Activated B cell treated with CpG ODN at 0.5 μM for 24 hours (primary cell): ENCODE results near the gene CD1C. TPM values are rescaled to one million over a fixed set of nuclear protein-coding genes. Genes with fewer than 3 reads are reported as not detected.

ENCODE experiments used
- ATAC-seq: fragments of 200-7000 bp; cut with Tn5 transposase; one replicate; pipeline ENCODE4 v1.10.0; 2021; ENCODE audit warnings: low read depth, mild to moderate bottlenecking, moderate library complexity
- CTCF ChIA-PET: fragments of 350-600 bp; sonication (Branson Sonifier 250); formaldehyde crosslinking; loops from one replicate; lab custom pipeline; 2021; ENCODE audit warnings: antibody characterized with exemption; lab: Charles Lee
- POLR2A ChIA-PET: fragments of 350-600 bp; sonication (Branson Sonifier 250); formaldehyde crosslinking; loops from one replicate; lab custom pipeline; 2021; ENCODE audit warnings: antibody characterized with exemption; lab: Charles Lee
- DNase-seq: peaks from one replicate; pipeline ENCODE4 v3.0.0; 2022
- H3K27ac Mint-ChIP-seq: one replicate; pipeline ENCODE4 v1.8.0; 2020; ENCODE audit warnings: mixed read lengths
- H3K27me3 Mint-ChIP-seq: one replicate; pipeline ENCODE4 v1.8.0; 2021; ENCODE audit warnings: mixed read lengths
- H3K36me3 Mint-ChIP-seq: one replicate; pipeline ENCODE4 v1.8.0; 2021; ENCODE audit warnings: low read depth, mixed read lengths
- H3K4me1 Mint-ChIP-seq: one replicate; pipeline ENCODE4 v1.8.0; 2021; ENCODE audit warnings: mixed read lengths
- H3K4me3 Mint-ChIP-seq: one replicate; pipeline ENCODE4 v1.8.0; 2020; ENCODE audit warnings: mild to moderate bottlenecking, mixed read lengths
- H3K9me3 Mint-ChIP-seq: one replicate; pipeline ENCODE4 v1.8.0; 2020; ENCODE audit warnings: mixed read lengths
- CTCF ChIP-seq: fragments of 200-600 bp; IDR thresholded peaks from one replicate; pipeline ENCODE4 v1.8.0; 2022; ENCODE audit warnings: antibody characterized with exemption, mild to moderate bottlenecking
- intact Hi-C: fragments of 100-400 bp; cut with micrococcal nuclease; formaldehyde crosslinking; loops from one replicate; pipeline ENCODE4 v1.15.1; 2024
- total RNA-seq: library from RNA; stranded (reverse); gene quantifications from 2 replicates; pipeline ENCODE4 v1.2.3, GENCODE V29; 2022

The CD1C gene
- total RNA-seq, 1 donor from 2014 or later, result 37.3 TPM

GRCh38 chr1:158329300-158329699, 39.6 kb downstream of the CD1C start:
- H3K4me1 Mint-ChIP-seq, result peaks cover 26% of the 10 kb centered on the region
- no peak for DNase-seq
- H3K4me3 Mint-ChIP-seq, result no peak overlapping the region
- no peak for ATAC-seq
- POLR2A ChIA-PET, result interaction anchor here (1.1 to 1.8 kb wide), 3 partner anchors 43 to 669 kb away, joined by 3 to 11 read pairs (median 8); no protein-coding TSS in a partner anchor
- no peaks in the 10 kb centered on the region for H3K27me3 Mint-ChIP-seq
- intact Hi-C loops, result loop anchor here (1.0 kb wide), 1 partner anchor 125 kb away; no protein-coding TSS in a partner anchor
- TF ChIP-seq CTCF, result no peak
- no peaks in the 10 kb centered on the region for H3K9me3 Mint-ChIP-seq
- no peaks in the 10 kb centered on the region for H3K36me3 Mint-ChIP-seq
- CTCF ChIA-PET, result interaction anchor here (0.7 to 7.3 kb wide), 36 partner anchors 9 to 742 kb away, joined by 3 to 232 read pairs (median 6); partner anchors contain the start of genes CD1C, CD1D and CD1E
- no peak overlapping the region for H3K27ac Mint-ChIP-seq

- intact Hi-C loops, result loop anchor here (1.0 to 10.0 kb wide), 7 partner anchors 68 to 739 kb away; partner anchors contain the start of genes KIRREL1 and OR10T2
- H3K36me3 Mint-ChIP-seq, result no peaks in the 10 kb centered on the region
- no peaks in the 10 kb centered on the region for H3K27me3 Mint-ChIP-seq
- H3K27ac Mint-ChIP-seq, result no peak overlapping the region
- no peak for TF ChIP-seq CTCF
- H3K4me1 Mint-ChIP-seq, result peaks cover 26% of the 10 kb centered on the region
- no peaks in the 10 kb centered on the region for H3K9me3 Mint-ChIP-seq
- no peak overlapping the region for H3K4me3 Mint-ChIP-seq
- DNase-seq (no peak), ATAC-seq (peak; percentile 47)
- ChIA-PET POLR2A (interaction anchor here (0.8 to 1.8 kb wide), 4 partner anchors 44 to 669 kb away, joined by 3 to 11 read pairs (median 6); no protein-coding TSS in a partner anchor), CTCF (interaction anchor here (0.6 to 7.3 kb wide), 47 partner anchors 9 to 747 kb away, joined by 3 to 232 read pairs (median 5); partner anchors contain the start of genes AIM2, CD1A, CD1C and CD1D)
These were observed 40.0 kb downstream of the CD1C start for GRCh38 chr1:158329733-158330132.

GRCh38 chr1:158330391-158331105, 40.8 kb downstream of the CD1C start:
- H3K4me3 Mint-ChIP-seq, result no peak overlapping the region
- CTCF ChIA-PET, result interaction anchor here (0.6 to 7.3 kb wide), 44 partner anchors 9 to 746 kb away, joined by 3 to 232 read pairs (median 5); partner anchors contain the start of genes AIM2, CD1A, CD1C and CD1D
- no peaks in the 10 kb centered on the region for H3K36me3 Mint-ChIP-seq
- H3K9me3 Mint-ChIP-seq, result no peaks in the 10 kb centered on the region
- no peaks in the 10 kb centered on the region for H3K27me3 Mint-ChIP-seq
- H3K27ac Mint-ChIP-seq, result no peak overlapping the region
- intact Hi-C loops, result loop anchor here (1.0 to 10.0 kb wide), 6 partner anchors 67 to 738 kb away; partner anchors contain the start of genes KIRREL1 and OR10T2
- H3K4me1 Mint-ChIP-seq, result peaks cover 31% of the 10 kb centered on the region
- POLR2A ChIA-PET, result interaction anchor here (0.8 to 1.8 kb wide), 4 partner anchors 41 to 126 kb away, joined by 3 to 11 read pairs (median 6); partner anchors contain the start of gene CD1C
- ATAC-seq (no peak), DNase-seq (no peak)
- TF ChIP-seq CTCF, result no peak

GRCh38 chr1:158331106-158331425, 41.3 kb downstream of the CD1C start:
- no peak overlapping the region for H3K27ac Mint-ChIP-seq
- TF ChIP-seq CTCF, result no peak
- peaks cover 35% of the 10 kb centered on the region for H3K4me1 Mint-ChIP-seq
- intact Hi-C loops, result loop anchor here (5.0 to 10.0 kb wide), 3 partner anchors 66 to 336 kb away; partner anchors contain the start of genes KIRREL1 and OR10T2
- ChIA-PET POLR2A (interaction anchor here (1.0 kb wide), 1 partner anchor 41 kb away, joined by 3 read pairs; the partner anchor contains the start of gene CD1C), CTCF (interaction anchor here (0.9 to 7.3 kb wide), 7 partner anchors 9 to 741 kb away, joined by 3 to 232 read pairs (median 18); no protein-coding TSS in a partner anchor)
- no peaks in the 10 kb centered on the region for H3K36me3 Mint-ChIP-seq
- H3K9me3 Mint-ChIP-seq, result no peaks in the 10 kb centered on the region
- H3K4me3 Mint-ChIP-seq, result no peak overlapping the region
- no peak for DNase-seq
- no peak for ATAC-seq
- no peaks in the 10 kb centered on the region for H3K27me3 Mint-ChIP-seq
